Activated naive CD4-positive, alpha-beta T cell treated with anti-CD3 and anti-CD28 coated beads for 36 hours (primary cell): ENCODE data around the gene STK25. TPM values are rescaled to one million over a fixed set of nuclear protein-coding genes. Genes with fewer than 3 reads are reported as not detected.
A peak's percentile ranks its signal among the peaks of the same experiment; 100 is the strongest.

Experiments used
- CTCF ChIA-PET: fragments of 350-600 bp; sonication (Branson Sonifier 250); formaldehyde crosslinking; loops from one replicate; lab custom pipeline; 2021; ENCODE audit warnings: antibody characterized with exemption; lab: Charles Lee
- DNase-seq: peaks from one replicate; pipeline ENCODE4 v3.0.0-alpha.2; 2020
- H3K27ac Mint-ChIP-seq: one replicate; pipeline ENCODE4 v1.8.0; 2021; ENCODE audit warnings: mild to moderate bottlenecking, mixed read lengths
- H3K27me3 Mint-ChIP-seq: one replicate; pipeline ENCODE4 v1.8.0; 2021; ENCODE audit warnings: low read depth, mixed read lengths
- H3K36me3 Mint-ChIP-seq: one replicate; pipeline ENCODE4 v1.8.0; 2021; ENCODE audit warnings: low read depth, mixed read lengths
- H3K4me1 Mint-ChIP-seq: one replicate; pipeline ENCODE4 v1.8.0; 2021; ENCODE audit warnings: low read depth, mixed read lengths
- H3K4me3 Mint-ChIP-seq: one replicate; pipeline ENCODE4 v1.8.0; 2021; ENCODE audit warnings: mild to moderate bottlenecking, moderate library complexity, mixed read lengths
- H3K9me3 Mint-ChIP-seq: one replicate; pipeline ENCODE4 v1.8.0; 2021; ENCODE audit warnings: mixed read lengths
- intact Hi-C: fragments of 100-400 bp; cut with micrococcal nuclease; formaldehyde crosslinking; loops from one replicate; pipeline ENCODE4 v1.15.1; 2023
- total RNA-seq, 2 experiments: library from RNA; stranded (reverse); gene quantifications; one replicate each; pipeline ENCODE4 v1.2.3, GENCODE V29; 2021

The STK25 gene
- total RNA-seq, 2 experiments from 2014 or later = 81.2 to 88.4 TPM

GRCh38 chr2:241546771-241547498, 38.6 kb upstream of the STK25 start:
- H3K27ac Mint-ChIP-seq = no peak overlapping the region
- H3K9me3 Mint-ChIP-seq = no peaks in the 10 kb centered on the region
- intact Hi-C loops = no loop called here
- H3K27me3 Mint-ChIP-seq = peaks cover 24% of the 10 kb centered on the region
- no peaks in the 10 kb centered on the region for H3K4me1 Mint-ChIP-seq
- H3K36me3 Mint-ChIP-seq = no peaks in the 10 kb centered on the region
- CTCF ChIA-PET = no interaction called here
- DNase-seq = no peak
- no peak overlapping the region for H3K4me3 Mint-ChIP-seq

DNA sequence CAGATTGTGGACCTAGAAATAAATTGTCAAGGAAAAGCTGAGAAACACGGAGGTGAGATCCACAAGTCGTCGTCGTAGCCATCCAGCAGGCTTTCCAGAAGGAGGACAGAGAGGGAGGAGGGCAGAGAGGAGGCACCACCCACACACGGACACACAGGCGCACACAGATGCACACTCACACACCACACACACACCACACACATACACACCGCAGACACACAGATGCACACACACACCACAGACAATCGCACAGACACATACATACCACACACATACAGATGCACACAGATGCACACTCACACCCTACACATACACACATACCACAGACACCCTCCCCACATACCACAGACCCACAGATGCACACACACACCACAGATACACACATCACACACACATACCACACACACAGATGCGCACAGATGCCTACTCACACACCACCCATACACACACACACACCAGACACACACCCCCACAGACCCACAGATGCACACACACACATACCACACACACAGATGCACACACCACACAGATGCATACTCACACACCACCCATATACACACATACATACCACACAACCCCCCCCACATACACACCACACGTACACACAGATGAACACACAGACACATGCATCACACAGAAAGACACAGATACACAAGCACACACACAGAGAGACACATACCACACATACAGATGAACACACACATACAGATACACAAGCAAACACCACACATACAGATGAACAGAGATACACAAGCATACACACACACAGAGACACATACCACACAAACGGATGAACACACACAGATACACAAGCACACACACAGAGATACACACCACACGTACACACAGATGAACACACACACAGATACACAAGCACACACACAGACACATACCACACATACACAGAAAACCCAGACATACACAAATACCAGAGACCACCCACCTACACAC, 37.4 kb upstream of the STK25 start:
- CTCF ChIA-PET = no interaction called here
- Mint-ChIP-seq H3K4me3 (no peak overlapping the region), H3K27ac (no peak overlapping the region), H3K9me3 (no peaks in the 10 kb centered on the region), H3K4me1 (no peaks in the 10 kb centered on the region), H3K36me3 (no peaks in the 10 kb centered on the region), H3K27me3 (peaks cover 24% of the 10 kb centered on the region)
- intact Hi-C loops = no loop called here
- DNase-seq = no peak

DNA sequence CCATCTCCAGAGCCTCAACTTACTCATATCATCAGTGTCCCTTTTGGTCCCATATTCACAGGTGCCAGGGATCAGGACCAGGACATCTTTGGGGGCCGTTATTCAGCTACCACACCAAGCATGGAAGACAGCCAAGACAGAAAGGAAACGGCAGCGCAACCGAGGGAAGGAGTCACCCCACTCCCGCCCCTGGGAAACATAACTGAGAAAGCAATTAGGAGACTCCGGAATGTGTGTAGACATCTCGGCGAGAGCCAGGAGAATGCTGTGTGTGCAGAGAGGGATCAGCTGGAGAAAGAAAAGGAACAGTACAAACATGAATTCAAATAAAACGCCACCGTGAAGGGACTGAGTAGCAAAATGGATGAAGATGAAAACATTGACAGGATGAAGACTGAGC, 36.7 kb upstream of the STK25 start:
- H3K27me3 Mint-ChIP-seq = peaks cover 30% of the 10 kb centered on the region
- intact Hi-C loops = no loop called here
- no peak overlapping the region for H3K4me3 Mint-ChIP-seq
- CTCF ChIA-PET = no interaction called here
- no peaks in the 10 kb centered on the region for H3K36me3 Mint-ChIP-seq
- H3K9me3 Mint-ChIP-seq = no peaks in the 10 kb centered on the region
- no peak for DNase-seq
- peaks cover 4% of the 10 kb centered on the region for H3K4me1 Mint-ChIP-seq
- H3K27ac Mint-ChIP-seq = no peak overlapping the region

DNA sequence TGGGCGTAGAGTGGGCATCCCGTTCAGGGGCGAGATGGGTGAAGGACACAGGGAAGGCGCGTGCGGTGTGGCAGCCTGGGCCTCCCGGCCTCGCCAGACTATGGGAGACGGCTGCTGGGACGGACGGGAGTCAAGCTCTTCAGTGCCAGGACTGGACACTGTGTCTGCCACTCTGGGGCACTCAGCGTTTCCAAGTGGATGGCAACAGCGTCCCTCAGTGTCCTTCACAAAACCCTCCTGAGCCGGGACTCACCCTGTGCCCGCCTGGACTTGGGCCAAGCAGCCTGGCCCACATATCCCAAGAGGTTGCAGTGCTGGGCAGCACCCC, 33.9 kb upstream of the STK25 start:
- DNase-seq = no peak
- H3K9me3 Mint-ChIP-seq = no peaks in the 10 kb centered on the region
- H3K4me3 Mint-ChIP-seq = no peak overlapping the region
- H3K36me3 Mint-ChIP-seq = no peaks in the 10 kb centered on the region
- no peak overlapping the region for H3K27ac Mint-ChIP-seq
- CTCF ChIA-PET = no interaction called here
- peaks cover 22% of the 10 kb centered on the region for H3K27me3 Mint-ChIP-seq
- intact Hi-C loops = no loop called here
- peaks cover 4% of the 10 kb centered on the region for H3K4me1 Mint-ChIP-seq

GRCh38 chr2:241541564-241542277, 33.3 kb upstream of the STK25 start:
- Mint-ChIP-seq H3K27me3 (peaks cover 19% of the 10 kb centered on the region), H3K4me3 (no peak overlapping the region), H3K36me3 (no peaks in the 10 kb centered on the region), H3K9me3 (no peaks in the 10 kb centered on the region), H3K27ac (no peak overlapping the region), H3K4me1 (peaks cover 4% of the 10 kb centered on the region)
- CTCF ChIA-PET = no interaction called here
- DNase-seq = no peak
- intact Hi-C loops = loop anchor here (2.0 kb wide), 1 partner anchor 339 kb away; no protein-coding TSS in a partner anchor

- DNase-seq = peak; percentile 55
- H3K4me1 Mint-ChIP-seq = peaks cover 4% of the 10 kb centered on the region
- no peak overlapping the region for H3K4me3 Mint-ChIP-seq
- intact Hi-C loops = loop anchor here (2.0 kb wide), 1 partner anchor 340 kb away; no protein-coding TSS in a partner anchor
- H3K27me3 Mint-ChIP-seq = peaks cover 19% of the 10 kb centered on the region
- CTCF ChIA-PET = no interaction called here
- no peaks in the 10 kb centered on the region for H3K36me3 Mint-ChIP-seq
- H3K27ac Mint-ChIP-seq = no peak overlapping the region
- H3K9me3 Mint-ChIP-seq = no peaks in the 10 kb centered on the region
Measured at GRCh38 chr2:241540771-241541561, 32.6 kb upstream of the STK25 start.

DNA sequence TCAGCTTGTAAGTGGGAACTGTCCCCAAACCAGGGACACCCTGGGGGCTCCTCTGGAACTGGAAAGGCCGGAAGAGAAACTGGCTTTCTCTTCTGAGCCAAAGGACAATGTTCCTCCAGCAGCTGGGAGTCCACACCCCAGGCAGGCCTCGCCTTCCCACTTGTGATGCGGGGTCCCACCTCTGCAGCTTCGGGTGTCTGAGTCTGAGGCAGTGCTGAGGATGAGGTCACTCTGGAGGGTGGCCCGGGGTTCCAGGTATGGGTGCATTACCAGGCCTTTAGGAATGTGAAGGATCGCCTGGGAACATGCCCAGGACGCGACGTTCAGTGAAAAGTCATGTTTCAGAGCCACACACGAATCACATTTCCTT, 32.0 kb upstream of the STK25 start:
- H3K36me3 Mint-ChIP-seq = no peaks in the 10 kb centered on the region
- no peaks in the 10 kb centered on the region for H3K9me3 Mint-ChIP-seq
- no peak for DNase-seq
- intact Hi-C loops = loop anchor here (2.0 kb wide), 1 partner anchor 340 kb away; no protein-coding TSS in a partner anchor
- CTCF ChIA-PET = no interaction called here
- H3K4me1 Mint-ChIP-seq = peaks cover 4% of the 10 kb centered on the region
- H3K27ac Mint-ChIP-seq = no peak overlapping the region
- peaks cover 19% of the 10 kb centered on the region for H3K27me3 Mint-ChIP-seq
- H3K4me3 Mint-ChIP-seq = no peak overlapping the region

DNA sequence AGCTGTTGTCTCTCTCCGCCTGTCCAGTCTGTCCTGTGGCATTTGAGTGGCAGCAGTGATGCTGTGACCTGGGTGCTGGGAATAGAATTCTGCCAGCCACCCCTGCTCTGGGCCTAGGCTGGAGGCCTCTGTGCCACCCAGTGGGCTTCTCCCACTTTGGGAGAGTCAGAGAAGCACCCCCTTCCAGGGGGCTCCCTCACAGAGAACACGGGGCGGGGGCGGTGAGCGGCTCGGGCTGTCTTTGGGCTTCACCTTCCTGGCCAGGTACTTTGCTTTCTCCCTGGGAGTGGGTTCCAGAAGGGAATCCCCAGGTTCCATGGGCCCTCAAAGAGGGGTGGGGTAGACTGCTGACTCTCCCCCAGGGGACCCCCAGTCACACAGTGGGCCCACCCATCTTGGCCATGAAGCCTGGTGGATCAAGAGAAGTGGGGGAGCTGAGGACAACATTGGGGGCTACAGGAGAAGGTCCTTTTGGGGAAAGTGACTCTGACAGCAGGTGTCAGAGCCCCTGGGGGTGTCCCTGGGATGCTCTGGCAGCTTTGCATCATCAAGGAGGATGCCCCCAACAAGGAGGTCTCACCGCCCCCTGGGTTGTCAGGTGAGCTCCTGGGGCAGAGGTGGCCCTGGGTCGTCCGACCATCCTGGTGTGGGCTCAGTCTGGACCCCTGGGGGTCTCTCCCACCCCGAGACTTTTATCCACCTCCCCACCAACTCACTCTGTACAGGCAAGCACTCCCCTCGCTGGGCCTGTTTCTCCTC, 31.4 kb upstream of the STK25 start:
- DNase-seq = no peak
- no peaks in the 10 kb centered on the region for H3K36me3 Mint-ChIP-seq
- H3K27ac Mint-ChIP-seq = no peak overlapping the region
- CTCF ChIA-PET = no interaction called here
- intact Hi-C loops = loop anchor here (2.0 kb wide), 1 partner anchor 341 kb away; no protein-coding TSS in a partner anchor
- no peaks in the 10 kb centered on the region for H3K9me3 Mint-ChIP-seq
- peaks cover 19% of the 10 kb centered on the region for H3K27me3 Mint-ChIP-seq
- peaks cover 4% of the 10 kb centered on the region for H3K4me1 Mint-ChIP-seq
- no peak overlapping the region for H3K4me3 Mint-ChIP-seq

GRCh38 chr2:241538838-241539615, 30.6 kb upstream of the STK25 start:
- no peak overlapping the region for H3K27ac Mint-ChIP-seq
- H3K4me1 Mint-ChIP-seq = peaks cover 4% of the 10 kb centered on the region
- H3K9me3 Mint-ChIP-seq = no peaks in the 10 kb centered on the region
- DNase-seq = no peak
- H3K36me3 Mint-ChIP-seq = no peaks in the 10 kb centered on the region
- H3K27me3 Mint-ChIP-seq = peaks cover 19% of the 10 kb centered on the region
- intact Hi-C loops = no loop called here
- H3K4me3 Mint-ChIP-seq = no peak overlapping the region
- CTCF ChIA-PET = interaction anchor here (0.7 kb wide), 1 partner anchor 102 kb away, joined by 3 read pairs; no protein-coding TSS in a partner anchor

- H3K9me3 Mint-ChIP-seq = no peaks in the 10 kb centered on the region
- CTCF ChIA-PET = no interaction called here
- peaks cover 4% of the 10 kb centered on the region for H3K4me1 Mint-ChIP-seq
- intact Hi-C loops = no loop called here
- no peak overlapping the region for H3K4me3 Mint-ChIP-seq
- no peak overlapping the region for H3K27ac Mint-ChIP-seq
- peaks cover 10% of the 10 kb centered on the region for H3K27me3 Mint-ChIP-seq
- no peak for DNase-seq
- H3K36me3 Mint-ChIP-seq = no peaks in the 10 kb centered on the region
Measured at GRCh38 chr2:241535871-241536655, 27.7 kb upstream of the STK25 start.
